ENCODE results near the gene SUSD5. TPM values are rescaled to one million over a fixed set of nuclear protein-coding genes. Genes with fewer than 3 reads are reported as not detected.

Gene SUSD5
- polyA plus RNA-seq, 4 donors = 0.21 to 2.0 (median 0.27) TPM; not detected in 1

- no peak for FAIRE-seq
Measured at GRCh38 chr3:33215739-33216138, 2.9 kb downstream of the SUSD5 start.

GRCh38 chr3:33212406-33212805, 6.2 kb downstream of the SUSD5 start:
- H3K9me3 ChIP-seq (ENCODE audit: control insufficient read depth in 2 of 2, insufficient read depth in 1 of 2, low read depth in 1 of 2, low read length in 1 of 2) = peaks cover 0 to 6% of the 10 kb centered on the region in 2 donors
- FAIRE-seq (no peak), DNase-seq (no peak)
- WGBS, 3 donors = 77 to 88% (median 83%) methylated on average over 3 of the region's 3 CpGs
- H3K27ac ChIP-seq (ENCODE audit: low read depth in 1 of 3, low read length in 2 of 3) = no peak overlapping the region
- peaks cover 0 to 10% (median 0%) of the 10 kb centered on the region in 3 donors for H3K27me3 ChIP-seq (ENCODE audit: control insufficient read depth in 3 of 3, insufficient read depth in 3 of 3, low read length in 3 of 3)
- no peaks in the 10 kb centered on the region for H3K4me1 ChIP-seq (ENCODE audit: control insufficient read depth in 3 of 3, insufficient read depth in 2 of 3, low read depth in 1 of 3, low read length in 2 of 3)
- H3K36me3 ChIP-seq (ENCODE audit: control insufficient read depth in 3 of 3, insufficient read depth in 2 of 3, low read depth in 1 of 3, low read length in 3 of 3) = no peaks in the 10 kb centered on the region
- no peak overlapping the region for H3K4me3 ChIP-seq (ENCODE audit: low read depth in 1 of 3, low read length in 3 of 3)

More at GRCh38 chr3:33215739-33216138, 2.9 kb downstream of the SUSD5 start:
- no peak for DNase-seq
- H3K27ac ChIP-seq (ENCODE audit: low read depth in 1 of 3, low read length in 2 of 3) = no peak overlapping the region
- WGBS, 3 donors = 76 to 89% (median 86%) methylated on average over 3 of the region's 3 CpGs
- peaks cover 7 to 34% (median 8%) of the 10 kb centered on the region in 3 donors for H3K27me3 ChIP-seq (ENCODE audit: control insufficient read depth in 3 of 3, insufficient read depth in 3 of 3, low read length in 3 of 3)
- no peaks in the 10 kb centered on the region for H3K36me3 ChIP-seq (ENCODE audit: control insufficient read depth in 3 of 3, insufficient read depth in 2 of 3, low read depth in 1 of 3, low read length in 3 of 3)
- peaks cover 0 to 4% of the 10 kb centered on the region in 2 donors for H3K9me3 ChIP-seq (ENCODE audit: control insufficient read depth in 2 of 2, insufficient read depth in 1 of 2, low read depth in 1 of 2, low read length in 1 of 2)
- H3K4me3 ChIP-seq (ENCODE audit: low read depth in 1 of 3, low read length in 3 of 3) = no peak overlapping the region
- no peaks in the 10 kb centered on the region for H3K4me1 ChIP-seq (ENCODE audit: control insufficient read depth in 3 of 3, insufficient read depth in 2 of 3, low read depth in 1 of 3, low read length in 2 of 3)

- DNase-seq (no peak), FAIRE-seq (no peak)
- no peak overlapping the region for H3K4me3 ChIP-seq (ENCODE audit: low read depth in 1 of 3, low read length in 3 of 3)
- H3K9me3 ChIP-seq (ENCODE audit: control insufficient read depth in 2 of 2, insufficient read depth in 1 of 2, low read depth in 1 of 2, low read length in 1 of 2) = peaks cover 0 to 6% of the 10 kb centered on the region in 2 donors
- H3K4me1 ChIP-seq (ENCODE audit: control insufficient read depth in 3 of 3, insufficient read depth in 2 of 3, low read depth in 1 of 3, low read length in 2 of 3) = no peaks in the 10 kb centered on the region
- H3K27me3 ChIP-seq (ENCODE audit: control insufficient read depth in 3 of 3, insufficient read depth in 3 of 3, low read length in 3 of 3) = peaks cover 0 to 6% (median 0%) of the 10 kb centered on the region in 3 donors
- no peak overlapping the region for H3K27ac ChIP-seq (ENCODE audit: low read depth in 1 of 3, low read length in 2 of 3)
- WGBS, 3 donors = 52 to 75% (median 70%) methylated on average over 1 of the region's 1 CpG
- no peaks in the 10 kb centered on the region for H3K36me3 ChIP-seq (ENCODE audit: control insufficient read depth in 3 of 3, insufficient read depth in 2 of 3, low read depth in 1 of 3, low read length in 3 of 3)
Measured at GRCh38 chr3:33211444-33211843, 7.2 kb downstream of the SUSD5 start.

GRCh38 chr3:33209357-33209756, 9.3 kb downstream of the SUSD5 start:
- FAIRE-seq = no peak
- no peak overlapping the region for H3K4me3 ChIP-seq (ENCODE audit: low read depth in 1 of 3, low read length in 3 of 3)
- no peaks in the 10 kb centered on the region for H3K4me1 ChIP-seq (ENCODE audit: control insufficient read depth in 3 of 3, insufficient read depth in 2 of 3, low read depth in 1 of 3, low read length in 2 of 3)
- H3K9me3 ChIP-seq (ENCODE audit: control insufficient read depth in 2 of 2, insufficient read depth in 1 of 2, low read depth in 1 of 2, low read length in 1 of 2) = peaks cover 0 to 6% of the 10 kb centered on the region in 2 donors
- DNase-seq = no peak
- no peaks in the 10 kb centered on the region for H3K36me3 ChIP-seq (ENCODE audit: control insufficient read depth in 3 of 3, insufficient read depth in 2 of 3, low read depth in 1 of 3, low read length in 3 of 3)
- no peak overlapping the region for H3K27ac ChIP-seq (ENCODE audit: low read depth in 1 of 3, low read length in 2 of 3)
- peaks cover 0 to 3% (median 2%) of the 10 kb centered on the region in 3 donors for H3K27me3 ChIP-seq (ENCODE audit: control insufficient read depth in 3 of 3, insufficient read depth in 3 of 3, low read length in 3 of 3)

GRCh38 chr3:33202711-33203457, 15.7 kb downstream of the SUSD5 start:
- no peak for FAIRE-seq
- Histone ChIP-seq H3K4me3 (ENCODE audit: low read depth in 1 of 3, low read length in 3 of 3) (no peak overlapping the region), H3K9me3 (ENCODE audit: control insufficient read depth in 2 of 2, insufficient read depth in 1 of 2, low read depth in 1 of 2, low read length in 1 of 2) (no peaks in the 10 kb centered on the region), H3K27me3 (ENCODE audit: control insufficient read depth in 3 of 3, insufficient read depth in 3 of 3, low read length in 3 of 3) (peaks cover 0 to 3% (median 2%) of the 10 kb centered on the region in 3 donors), H3K4me1 (ENCODE audit: control insufficient read depth in 3 of 3, insufficient read depth in 2 of 3, low read depth in 1 of 3, low read length in 2 of 3) (no peaks in the 10 kb centered on the region), H3K27ac (ENCODE audit: low read depth in 1 of 3, low read length in 2 of 3) (no peak overlapping the region), H3K36me3 (ENCODE audit: control insufficient read depth in 3 of 3, insufficient read depth in 2 of 3, low read depth in 1 of 3, low read length in 3 of 3) (no peaks in the 10 kb centered on the region)
- DNase-seq = no peak
- WGBS, 3 donors = 45 to 52% (median 49%) methylated on average over 6 of the region's 6 CpGs

- Histone ChIP-seq H3K27me3 (ENCODE audit: control insufficient read depth in 3 of 3, insufficient read depth in 3 of 3, low read length in 3 of 3) (peaks cover 0 to 4% (median 0%) of the 10 kb centered on the region in 3 donors), H3K4me3 (ENCODE audit: low read depth in 1 of 3, low read length in 3 of 3) (no peak overlapping the region), H3K4me1 (ENCODE audit: control insufficient read depth in 3 of 3, insufficient read depth in 2 of 3, low read depth in 1 of 3, low read length in 2 of 3) (no peaks in the 10 kb centered on the region), H3K9me3 (ENCODE audit: control insufficient read depth in 2 of 2, insufficient read depth in 1 of 2, low read depth in 1 of 2, low read length in 1 of 2) (no peaks in the 10 kb centered on the region), H3K36me3 (ENCODE audit: control insufficient read depth in 3 of 3, insufficient read depth in 2 of 3, low read depth in 1 of 3, low read length in 3 of 3) (no peaks in the 10 kb centered on the region), H3K27ac (ENCODE audit: low read depth in 1 of 3, low read length in 2 of 3) (no peak overlapping the region)
- 67 to 80% (median 78%) methylated on average over 3 of the region's 3 CpGs for WGBS, 3 donors
- DNase-seq = no peak
- FAIRE-seq = no peak
Measured at GRCh38 chr3:33201195-33201594, 17.4 kb downstream of the SUSD5 start.

GRCh38 chr3:33196538-33196937, 22.1 kb downstream of the SUSD5 start:
- H3K27me3 ChIP-seq (ENCODE audit: control insufficient read depth in 3 of 3, insufficient read depth in 3 of 3, low read length in 3 of 3) = peaks cover 0 to 2% (median 0%) of the 10 kb centered on the region in 3 donors
- H3K27ac ChIP-seq (ENCODE audit: low read depth in 1 of 3, low read length in 2 of 3) = no peak overlapping the region
- H3K9me3 ChIP-seq (ENCODE audit: control insufficient read depth in 2 of 2, insufficient read depth in 1 of 2, low read depth in 1 of 2, low read length in 1 of 2) = no peaks in the 10 kb centered on the region
- no peak overlapping the region for H3K4me3 ChIP-seq (ENCODE audit: low read depth in 1 of 3, low read length in 3 of 3)
- no peak for FAIRE-seq
- H3K4me1 ChIP-seq (ENCODE audit: control insufficient read depth in 3 of 3, insufficient read depth in 2 of 3, low read depth in 1 of 3, low read length in 2 of 3) = no peaks in the 10 kb centered on the region
- H3K36me3 ChIP-seq (ENCODE audit: control insufficient read depth in 3 of 3, insufficient read depth in 2 of 3, low read depth in 1 of 3, low read length in 3 of 3) = no peaks in the 10 kb centered on the region
- 17 to 51% (median 36%) methylated on average over 3 of the region's 3 CpGs for WGBS, 3 donors
- no peak for DNase-seq

GRCh38 chr3:33194303-33194702, 24.3 kb downstream of the SUSD5 start:
- Histone ChIP-seq H3K27me3 (ENCODE audit: control insufficient read depth in 3 of 3, insufficient read depth in 3 of 3, low read length in 3 of 3) (peaks cover 0 to 2% (median 0%) of the 10 kb centered on the region in 3 donors), H3K27ac (ENCODE audit: low read depth in 1 of 3, low read length in 2 of 3) (no peak overlapping the region), H3K4me1 (ENCODE audit: control insufficient read depth in 3 of 3, insufficient read depth in 2 of 3, low read depth in 1 of 3, low read length in 2 of 3) (no peaks in the 10 kb centered on the region), H3K4me3 (ENCODE audit: low read depth in 1 of 3, low read length in 3 of 3) (no peak overlapping the region), H3K36me3 (ENCODE audit: control insufficient read depth in 3 of 3, insufficient read depth in 2 of 3, low read depth in 1 of 3, low read length in 3 of 3) (no peaks in the 10 kb centered on the region), H3K9me3 (ENCODE audit: control insufficient read depth in 2 of 2, insufficient read depth in 1 of 2, low read depth in 1 of 2, low read length in 1 of 2) (no peaks in the 10 kb centered on the region)
- 76 to 90% (median 86%) methylated on average over 1 of the region's 1 CpG for WGBS, 3 donors
- FAIRE-seq (no peak), DNase-seq (no peak)

GRCh38 chr3:33187368-33187634, 31.3 kb downstream of the SUSD5 start:
- Histone ChIP-seq H3K4me1 (ENCODE audit: control insufficient read depth in 3 of 3, insufficient read depth in 2 of 3, low read depth in 1 of 3, low read length in 2 of 3) (peaks cover 0 to 7% (median 0%) of the 10 kb centered on the region in 3 donors), H3K4me3 (ENCODE audit: low read depth in 1 of 3, low read length in 3 of 3) (no peak overlapping the region), H3K27ac (ENCODE audit: low read depth in 1 of 3, low read length in 2 of 3) (peak overlapping the region in 1 of 3 donors; percentile 71), H3K9me3 (ENCODE audit: control insufficient read depth in 2 of 2, insufficient read depth in 1 of 2, low read depth in 1 of 2, low read length in 1 of 2) (peaks cover 0 to 2% of the 10 kb centered on the region in 2 donors), H3K27me3 (ENCODE audit: control insufficient read depth in 3 of 3, insufficient read depth in 3 of 3, low read length in 3 of 3) (no peaks in the 10 kb centered on the region), H3K36me3 (ENCODE audit: control insufficient read depth in 3 of 3, insufficient read depth in 2 of 3, low read depth in 1 of 3, low read length in 3 of 3) (no peaks in the 10 kb centered on the region)
- DNase-seq (no peak), FAIRE-seq (no peak)
- WGBS, 3 donors = 83 to 94% (median 84%) methylated on average over 3 of the region's 3 CpGs

Data from small intestine (tissue), 7 donors.